Body of pancreas (tissue), 4 donors: ENCODE measurements around the gene UBXN10.

Experiments
- CTCF ChIP-seq, 7 experiments: fragments of 450-650 bp in 4 of 7; fragments of 200-600 bp in 3 of 7; sonication (generic) in 3 of 7; IDR thresholded peaks; one replicate each; pipeline ENCODE4 v1.5.1; 2016 to 2019; ENCODE audit warnings: antibody characterized with exemption in 7 of 7
- POLR2A ChIP-seq, 3 donors: fragments of 450-650 bp; IDR thresholded peaks; one replicate each; pipeline ENCODE4 v1.6.1; 2016; ENCODE audit warnings: antibody characterized with exemption in 3 of 3, mild to moderate bottlenecking in 2 of 3

- TF ChIP-seq CTCF (IDR thresholded peaks at IDR 0.05) (no peak), POLR2A (IDR thresholded peaks at IDR 0.05) (no peak)
Observed at GRCh38 chr1:20154301-20154831, 31.5 kb upstream of the UBXN10 start.
